GM23338 (cell line): ENCODE data around the gene SOS2. TPM values are rescaled to one million over a fixed set of nuclear protein-coding genes. Genes with fewer than 3 reads are reported as not detected.

ENCODE experiments used
- ATAC-seq: fragments of 200-7000 bp; cut with Tn5 transposase; 3 replicates; pipeline ENCODE4 v1.9.1; 2020
- DNase-seq: peaks from one replicate; pipeline ENCODE4 v3.0.0-alpha.2; 2015; ENCODE audit warnings: low spot score
- H2AFZ ChIP-seq: fragments of 200-600 bp; sonication (generic); 2 replicates; pipeline ENCODE4 v1.8.0; 2016; ENCODE audit warnings: antibody characterized with exemption, mild to moderate bottlenecking, moderate library complexity
- H3F3A ChIP-seq: fragments of 200-600 bp; sonication (generic); replicated peaks from 2 replicates; pipeline ENCODE4 v1.8.0; 2017; ENCODE audit warnings: antibody characterized with exemption, mixed run types, low read depth
- H3K27ac ChIP-seq: fragments of 200-600 bp; sonication (generic); 2 replicates; pipeline ENCODE4 v1.6.1; 2016; ENCODE audit warnings: low read depth
- H3K27me3 ChIP-seq: fragments of 200-600 bp; sonication (generic); 2 replicates; pipeline ENCODE4 v1.8.0; 2016; ENCODE audit warnings: mild to moderate bottlenecking, mixed run types, moderate library complexity; ENCODE audit not compliant: insufficient read depth
- H3K36me3 ChIP-seq: fragments of 200-600 bp; sonication (generic); 2 replicates; pipeline ENCODE4 v1.8.0; 2016; ENCODE audit warnings: mild to moderate bottlenecking; ENCODE audit not compliant: insufficient read depth
- H3K4me1 ChIP-seq: fragments of 200-600 bp; sonication (generic); 2 replicates; pipeline ENCODE4 v1.8.0; 2016; ENCODE audit warnings: mild to moderate bottlenecking, moderate library complexity; ENCODE audit not compliant: insufficient read depth
- H3K4me2 ChIP-seq: fragments of 200-600 bp; sonication (generic); 2 replicates; pipeline ENCODE4 v1.7.1; 2017; ENCODE audit warnings: mixed run types
- H3K4me3 ChIP-seq: fragments of 200-600 bp; sonication (generic); 2 replicates; pipeline ENCODE4 v1.6.1; 2016; ENCODE audit warnings: mixed run types
- H3K79me2 ChIP-seq: fragments of 200-600 bp; sonication (generic); replicated peaks from 2 replicates; pipeline ENCODE4 v1.8.0; 2017; ENCODE audit warnings: mild to moderate bottlenecking; ENCODE audit not compliant: insufficient read depth
- H3K9me2 ChIP-seq: fragments of 200-600 bp; sonication (generic); 2 replicates; pipeline ENCODE4 v1.8.0; 2017; ENCODE audit not compliant: insufficient read depth
- H4K20me1 ChIP-seq: fragments of 200-600 bp; sonication (generic); replicated peaks from 2 replicates; pipeline ENCODE4 v1.8.0; 2017; ENCODE audit warnings: mild to moderate bottlenecking; ENCODE audit not compliant: insufficient read depth
- H3K27ac Mint-ChIP-seq: 2 replicates; pipeline ENCODE4 v1.8.0; 2020; ENCODE audit warnings: inconsistent platforms, mild to moderate bottlenecking, moderate library complexity, mixed read lengths
- H3K27me3 Mint-ChIP-seq: 3 replicates; pipeline ENCODE4 v1.8.0; 2022; ENCODE audit warnings: low read depth, mild to moderate bottlenecking, moderate library complexity, mixed read lengths, inconsistent platforms; ENCODE audit not compliant: insufficient read depth, poor library complexity
- H3K36me3 Mint-ChIP-seq: 3 replicates; pipeline ENCODE4 v1.8.0; 2021; ENCODE audit warnings: low read depth, mild to moderate bottlenecking, inconsistent platforms, moderate library complexity, mixed read lengths
- H3K4me1 Mint-ChIP-seq: 3 replicates; pipeline ENCODE4 v1.8.0; 2020; ENCODE audit warnings: mild to moderate bottlenecking, inconsistent platforms, mixed read lengths
- H3K4me3 Mint-ChIP-seq: 3 replicates; pipeline ENCODE4 v1.8.0; 2021; ENCODE audit warnings: moderate library complexity, mild to moderate bottlenecking, inconsistent platforms, mixed read lengths
- H3K9me3 Mint-ChIP-seq: 3 replicates; pipeline ENCODE4 v1.8.0; 2020; ENCODE audit warnings: moderate library complexity, mild to moderate bottlenecking, inconsistent platforms, mixed read lengths
- CREB1 ChIP-seq: fragments of 250-450 bp; sonication (Bioruptor Pico); IDR thresholded peaks from 2 replicates; pipeline ENCODE4 v1.5.0; 2020; ENCODE audit warnings: low read depth, mild to moderate bottlenecking, moderate library complexity
- EZH2 ChIP-seq: fragments of 200-600 bp; sonication (generic); IDR thresholded peaks from one replicate; pipeline ENCODE4 v1.8.0; 2017; ENCODE audit warnings: antibody characterized with exemption, mild to moderate bottlenecking, low read depth; ENCODE audit not compliant: unreplicated experiment
- EZH2phosphoT487 ChIP-seq: fragments of 200-600 bp; sonication (generic); IDR thresholded peaks from one replicate; pipeline ENCODE4 v1.8.1; 2018; ENCODE audit warnings: antibody characterized with exemption; ENCODE audit not compliant: unreplicated experiment
- JUNB ChIP-seq: IDR thresholded peaks from one replicate; pipeline ENCODE4 v1.6.1; 2016; ENCODE audit warnings: antibody characterized with exemption; ENCODE audit not compliant: unreplicated experiment
- NANOG ChIP-seq: IDR thresholded peaks from 2 replicates; pipeline ENCODE4 v1.6.1; 2016; ENCODE audit warnings: antibody characterized with exemption, borderline replicate concordance
- POLR2AphosphoS5 ChIP-seq: IDR thresholded peaks from 2 replicates; pipeline ENCODE4 v1.6.1; 2016; ENCODE audit warnings: antibody characterized with exemption, low read depth
- ZNF114 ChIP-seq: fragments of 250-450 bp; sonication (Bioruptor Pico); IDR thresholded peaks from 2 replicates; pipeline ENCODE4 v1.5.0; 2020; ENCODE audit warnings: mild to moderate bottlenecking, moderate library complexity
- ZNF331 ChIP-seq: fragments of 250-450 bp; sonication (Bioruptor Pico); IDR thresholded peaks from 2 replicates; pipeline ENCODE4 v1.5.0; 2020; ENCODE audit warnings: low read depth, mild to moderate bottlenecking, moderate library complexity
- polyA plus RNA-seq: library from polyadenylated mRNA; unstranded; fragments of >200 nt; fragmentation: Nextera tagmentation; extraction: Ambion mirVana; gene quantifications from 2 replicates; pipeline ENCODE4 v1.2.1, GENCODE V29; 2016
- total RNA-seq: library from RNA; depleted of rRNA; stranded (reverse); fragments of >200 nt; shearing (Covaris generic); gene quantifications from 2 replicates; pipeline ENCODE4 v1.2.3, GENCODE V29; 2014
- TF ChIP-seq, protein P1 (sequence below): IDR thresholded peaks from one replicate; pipeline ENCODE4 v1.6.1; 2018; ENCODE audit warnings: antibody characterized with exemption; ENCODE audit not compliant: unreplicated experiment
- TF ChIP-seq, protein P2 (sequence below): IDR thresholded peaks from 2 replicates; pipeline ENCODE4 v1.6.1; 2016; ENCODE audit warnings: antibody characterized with exemption
- TF ChIP-seq, protein P3 (sequence below), 2 experiments: fragments of 200-600 bp in 1 of 2; sonication (generic) in 1 of 2; conservative IDR thresholded peaks; 2 replicates each; pipeline versions ENCODE4 v1.5.1 to v1.6.1; 2016 to 2017; ENCODE audit warnings: antibody characterized with exemption in 2 of 2, low read depth in 2 of 2, mild to moderate bottlenecking in 2 of 2, moderate library complexity in 1 of 2

Gene SOS2
- total and polyA plus RNA-seq, 2 experiments from 2014 or later: 3.5 to 11.4 TPM

DNA sequence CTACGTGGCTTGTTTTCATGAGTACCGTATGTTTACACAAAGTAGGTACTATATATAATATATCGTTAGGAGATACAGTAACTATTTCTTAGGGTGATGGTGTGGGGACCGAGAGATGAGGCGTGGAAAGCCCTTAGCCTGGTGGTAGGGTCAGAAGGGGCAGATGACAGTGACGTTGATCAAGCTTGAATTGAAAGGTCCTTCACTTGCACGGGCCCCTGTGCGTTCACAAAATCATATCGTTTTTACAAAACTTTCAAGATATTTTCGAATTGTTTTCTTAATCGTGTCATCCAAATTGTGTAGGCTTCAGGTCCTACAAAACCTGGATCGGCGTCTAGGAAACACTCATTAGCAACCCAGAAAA lies 881 bp upstream of the SOS2 start (continued):
- TF ChIP-seq, protein P1, sequence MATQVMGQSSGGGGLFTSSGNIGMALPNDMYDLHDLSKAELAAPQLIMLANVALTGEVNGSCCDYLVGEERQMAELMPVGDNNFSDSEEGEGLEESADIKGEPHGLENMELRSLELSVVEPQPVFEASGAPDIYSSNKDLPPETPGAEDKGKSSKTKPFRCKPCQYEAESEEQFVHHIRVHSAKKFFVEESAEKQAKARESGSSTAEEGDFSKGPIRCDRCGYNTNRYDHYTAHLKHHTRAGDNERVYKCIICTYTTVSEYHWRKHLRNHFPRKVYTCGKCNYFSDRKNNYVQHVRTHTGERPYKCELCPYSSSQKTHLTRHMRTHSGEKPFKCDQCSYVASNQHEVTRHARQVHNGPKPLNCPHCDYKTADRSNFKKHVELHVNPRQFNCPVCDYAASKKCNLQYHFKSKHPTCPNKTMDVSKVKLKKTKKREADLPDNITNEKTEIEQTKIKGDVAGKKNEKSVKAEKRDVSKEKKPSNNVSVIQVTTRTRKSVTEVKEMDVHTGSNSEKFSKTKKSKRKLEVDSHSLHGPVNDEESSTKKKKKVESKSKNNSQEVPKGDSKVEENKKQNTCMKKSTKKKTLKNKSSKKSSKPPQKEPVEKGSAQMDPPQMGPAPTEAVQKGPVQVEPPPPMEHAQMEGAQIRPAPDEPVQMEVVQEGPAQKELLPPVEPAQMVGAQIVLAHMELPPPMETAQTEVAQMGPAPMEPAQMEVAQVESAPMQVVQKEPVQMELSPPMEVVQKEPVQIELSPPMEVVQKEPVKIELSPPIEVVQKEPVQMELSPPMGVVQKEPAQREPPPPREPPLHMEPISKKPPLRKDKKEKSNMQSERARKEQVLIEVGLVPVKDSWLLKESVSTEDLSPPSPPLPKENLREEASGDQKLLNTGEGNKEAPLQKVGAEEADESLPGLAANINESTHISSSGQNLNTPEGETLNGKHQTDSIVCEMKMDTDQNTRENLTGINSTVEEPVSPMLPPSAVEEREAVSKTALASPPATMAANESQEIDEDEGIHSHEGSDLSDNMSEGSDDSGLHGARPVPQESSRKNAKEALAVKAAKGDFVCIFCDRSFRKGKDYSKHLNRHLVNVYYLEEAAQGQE: no peak
- TF ChIP-seq, protein P2, sequence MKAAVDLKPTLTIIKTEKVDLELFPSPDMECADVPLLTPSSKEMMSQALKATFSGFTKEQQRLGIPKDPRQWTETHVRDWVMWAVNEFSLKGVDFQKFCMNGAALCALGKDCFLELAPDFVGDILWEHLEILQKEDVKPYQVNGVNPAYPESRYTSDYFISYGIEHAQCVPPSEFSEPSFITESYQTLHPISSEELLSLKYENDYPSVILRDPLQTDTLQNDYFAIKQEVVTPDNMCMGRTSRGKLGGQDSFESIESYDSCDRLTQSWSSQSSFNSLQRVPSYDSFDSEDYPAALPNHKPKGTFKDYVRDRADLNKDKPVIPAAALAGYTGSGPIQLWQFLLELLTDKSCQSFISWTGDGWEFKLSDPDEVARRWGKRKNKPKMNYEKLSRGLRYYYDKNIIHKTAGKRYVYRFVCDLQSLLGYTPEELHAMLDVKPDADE: no peak
- TF ChIP-seq EZH2phosphoT487 (no peak), ZNF331 (CRISPR knock-in tag) (no peak), CREB1 (CRISPR knock-in tag) (no peak), NANOG (no peak), EZH2 (no peak)
- TF ChIP-seq, protein P3, sequence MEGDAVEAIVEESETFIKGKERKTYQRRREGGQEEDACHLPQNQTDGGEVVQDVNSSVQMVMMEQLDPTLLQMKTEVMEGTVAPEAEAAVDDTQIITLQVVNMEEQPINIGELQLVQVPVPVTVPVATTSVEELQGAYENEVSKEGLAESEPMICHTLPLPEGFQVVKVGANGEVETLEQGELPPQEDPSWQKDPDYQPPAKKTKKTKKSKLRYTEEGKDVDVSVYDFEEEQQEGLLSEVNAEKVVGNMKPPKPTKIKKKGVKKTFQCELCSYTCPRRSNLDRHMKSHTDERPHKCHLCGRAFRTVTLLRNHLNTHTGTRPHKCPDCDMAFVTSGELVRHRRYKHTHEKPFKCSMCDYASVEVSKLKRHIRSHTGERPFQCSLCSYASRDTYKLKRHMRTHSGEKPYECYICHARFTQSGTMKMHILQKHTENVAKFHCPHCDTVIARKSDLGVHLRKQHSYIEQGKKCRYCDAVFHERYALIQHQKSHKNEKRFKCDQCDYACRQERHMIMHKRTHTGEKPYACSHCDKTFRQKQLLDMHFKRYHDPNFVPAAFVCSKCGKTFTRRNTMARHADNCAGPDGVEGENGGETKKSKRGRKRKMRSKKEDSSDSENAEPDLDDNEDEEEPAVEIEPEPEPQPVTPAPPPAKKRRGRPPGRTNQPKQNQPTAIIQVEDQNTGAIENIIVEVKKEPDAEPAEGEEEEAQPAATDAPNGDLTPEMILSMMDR (conservative IDR thresholded peaks at IDR 0.05; ENCODE audit: low read depth in 2 of 2): no peak

DNA sequence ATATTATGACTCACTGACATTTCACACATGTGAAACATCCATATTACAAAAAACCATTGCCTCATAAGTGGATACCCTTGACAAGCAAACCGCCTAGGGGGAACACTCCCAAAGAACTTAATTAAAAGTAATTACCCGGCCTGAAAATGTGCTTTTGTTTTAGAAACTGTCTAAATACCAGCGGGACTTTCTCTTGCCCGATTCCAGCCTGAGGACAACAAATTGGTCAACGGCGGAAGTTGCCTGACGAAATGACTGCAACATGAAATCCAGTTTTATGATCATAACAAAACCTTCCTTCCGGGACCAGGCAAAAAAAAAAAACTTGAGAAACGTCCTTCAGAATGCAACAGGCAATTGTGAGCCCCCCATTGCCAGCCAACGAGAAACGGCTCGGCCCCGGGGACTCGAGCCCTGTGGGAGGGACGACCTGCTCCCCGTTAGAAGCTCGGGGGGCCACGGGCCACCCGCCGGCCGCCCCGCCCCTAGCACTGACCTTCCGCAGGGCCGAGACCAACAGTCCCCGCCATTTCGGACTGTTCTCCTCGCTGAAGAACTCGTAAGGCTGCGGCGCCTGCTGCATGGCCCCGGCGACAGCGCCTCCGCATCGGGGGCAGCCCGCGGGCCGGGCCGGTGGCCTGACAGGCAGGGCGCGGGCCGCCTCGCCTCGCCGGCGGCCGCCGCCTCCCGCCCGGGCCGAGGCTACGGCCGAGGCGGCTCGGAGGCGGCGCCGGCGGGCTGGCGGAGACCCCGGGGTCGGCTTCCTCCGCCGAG lies 490 bp downstream of the SOS2 start:
- Mint-ChIP-seq H3K27ac (peak overlapping the region; percentile 38), H3K4me1 (peaks cover 23% of the 10 kb centered on the region), H3K4me3 (peak overlapping the region; percentile 92), H3K9me3 (peaks cover 2% of the 10 kb centered on the region; the same call in 2 of the 3 replicates), H3K36me3 (peaks cover 11% of the 10 kb centered on the region; the same call in 2 of the 3 replicates), H3K27me3 (peaks cover 4% of the 10 kb centered on the region)
- peak; percentile 50 for DNase-seq
- Histone ChIP-seq H4K20me1 (peaks cover 4% of the 10 kb centered on the region; the same call in 1 of the 2 replicates), H3K27me3 (no peaks in the 10 kb centered on the region; the same call in 1 of the 2 replicates), H2AFZ (peak overlapping the region; percentile 95), H3F3A (0 out of 2 replicates have a peak, but pooled peaks cover 6% of the 10 kb centered on the region), H3K9me2 (no peaks in the 10 kb centered on the region), H3K4me1 (peaks cover 19% of the 10 kb centered on the region), H3K79me2 (peaks cover 48% of the 10 kb centered on the region), H3K4me3 (peak overlapping the region; percentile 79), H3K4me2 (peak overlapping the region; percentile 88), H3K36me3 (no peaks in the 10 kb centered on the region), H3K27ac (0 out of 2 replicates have a peak overlapping the region, but pooled peaks have one; percentile 27)
- ATAC-seq: peak; percentile 21; the same call in 2 of the 3 replicates
- TF ChIP-seq JUNB (no peak), POLR2AphosphoS5 (no peak), EZH2phosphoT487 (no peak), ZNF331 (CRISPR knock-in tag) (no peak), NANOG (no peak), ZNF114 (CRISPR knock-in tag) (no peak), CREB1 (CRISPR knock-in tag) (no peak)
- TF ChIP-seq, protein P1: no peak
- TF ChIP-seq, protein P3 (conservative IDR thresholded peaks at IDR 0.05; ENCODE audit: low read depth in 2 of 2): no peak
- TF ChIP-seq, protein P2: no peak
